HG03196 (cell line): ENCODE measurements around the gene JARID2.
"Not testable (repeated sequence)": the region's sequence is repeated elsewhere in the genome, so short reads cannot be mapped to it uniquely, and the experiment has no call there.

Experiments
- ATAC-seq: cut with Tn5 transposase; IDR thresholded peaks from one replicate; pipeline ENCODE4 v1.9.1; 2021; ENCODE audit not compliant: unreplicated experiment

JARID2 gene

GRCh38 chr6:15413466-15414234, 167.8 kb downstream of the JARID2 start:
- no peak for ATAC-seq

GRCh38 chr6:15414235-15414612, 168.4 kb downstream of the JARID2 start:
- ATAC-seq, result no peak

- ATAC-seq, result not testable (repeated sequence)
These were observed 169.8 kb downstream of the JARID2 start for GRCh38 chr6:15415622-15416021.

GRCh38 chr6:15416932-15417509, 171.2 kb downstream of the JARID2 start:
- ATAC-seq, result no peak

GRCh38 chr6:15417811-15418210, 171.9 kb downstream of the JARID2 start:
- no peak for ATAC-seq

- no peak for ATAC-seq
These were observed 173.6 kb downstream of the JARID2 start for GRCh38 chr6:15419493-15419892.

- ATAC-seq, result peak; percentile 76
These were observed 175.1 kb downstream of the JARID2 start for GRCh38 chr6:15420959-15421438.

GRCh38 chr6:15421945-15422733, 176.3 kb downstream of the JARID2 start:
- no peak for ATAC-seq

GRCh38 chr6:15423286-15423993, 177.6 kb downstream of the JARID2 start:
- no peak for ATAC-seq

- no peak for ATAC-seq
These were observed 180.1 kb downstream of the JARID2 start for GRCh38 chr6:15425947-15426346.

- no peak for ATAC-seq
These were observed 180.5 kb downstream of the JARID2 start for GRCh38 chr6:15426395-15426794.

- no peak for ATAC-seq
These were observed 181.0 kb downstream of the JARID2 start for GRCh38 chr6:15426901-15427300.

GRCh38 chr6:15427331-15428070, 181.6 kb downstream of the JARID2 start:
- ATAC-seq, result no peak

GRCh38 chr6:15429141-15430110, 183.6 kb downstream of the JARID2 start:
- no peak for ATAC-seq

- ATAC-seq, result no peak
These were observed 184.3 kb downstream of the JARID2 start for GRCh38 chr6:15430186-15430585.

GRCh38 chr6:15430931-15431405, 185.1 kb downstream of the JARID2 start:
- no peak for ATAC-seq

- no peak for ATAC-seq
These were observed 186.1 kb downstream of the JARID2 start for GRCh38 chr6:15431762-15432483.

- ATAC-seq, result no peak
These were observed 187.6 kb downstream of the JARID2 start for GRCh38 chr6:15433511-15433861.

GRCh38 chr6:15434263-15434662, 188.4 kb downstream of the JARID2 start:
- no peak for ATAC-seq
